ENCODE data around the gene ERBB2. TPM values are rescaled to one million over a fixed set of nuclear protein-coding genes. Genes with fewer than 3 reads are reported as not detected.

Gene ERBB2
- total and polyA plus RNA-seq, 2 of the 8 experiments (the other 6 are each of a cell fraction or from before 2014, with no cell fraction given): 183 to 394 TPM

GRCh38 chr17:39703913-39704312 is 4.0 kb downstream of the ERBB2 start:
- Histone ChIP-seq H3K27ac (ENCODE audit: low read depth, low read length) (no peak overlapping the region), H2BK12ac (ENCODE audit: low read depth, low read length) (no peak overlapping the region), H3K23me2 (ENCODE audit: low read depth, low read length) (peaks cover 13% of the 10 kb centered on the region), H3K9ac (replicated peaks in 1 of 4; ENCODE audit: extremely low read depth in 1 of 4, low read depth in 3 of 4, low read length in 3 of 4) (no peak overlapping the region), H4K91ac (replicated peaks; ENCODE audit: insufficient read length, low read length) (no peak overlapping the region), H2BK5ac (ENCODE audit: low read depth, low read length) (peak overlapping the region; percentile 75; the same call in 1 of the 2 replicates), H3K4ac (replicated peaks; ENCODE audit: insufficient read length, low read depth, low read length) (no peak overlapping the region), H3K4me2 (ENCODE audit: insufficient read depth in 1 of 2, low read depth in 2 of 2, low read length in 2 of 2) (peak overlapping the region in 1 of 2 experiments; percentile 88; a peak in 2 of 4 replicates), H3K36me3 (ENCODE audit: control insufficient read depth in 2 of 4, insufficient read depth in 4 of 4, low read length in 3 of 4) (peaks cover 9 to 24% (median 16%) of the 10 kb centered on the region in 4 experiments), H3K23ac (ENCODE audit: insufficient read length) (no peak overlapping the region), H3K4me1 (replicated peaks in 1 of 4; ENCODE audit: control insufficient read depth in 3 of 4, insufficient read depth in 4 of 4, low read length in 3 of 4) (peaks cover 12 to 43% (median 26%) of the 10 kb centered on the region in 4 experiments), H2BK15ac (ENCODE audit: low read length) (0 out of 2 replicates have a peak overlapping the region, but pooled peaks have one; percentile 72), H2AFZ (ENCODE audit: low read length) (no peak overlapping the region), H4K8ac (ENCODE audit: extremely low read depth, insufficient read depth, low read length) (no peak overlapping the region), H3K79me2 (ENCODE audit: control insufficient read depth in 1 of 2, insufficient read depth in 2 of 2, low read length in 2 of 2) (peaks cover 42 to 98% of the 10 kb centered on the region in 2 experiments), H3K14ac (ENCODE audit: insufficient read length) (no peak overlapping the region), H3K56ac (replicated peaks; ENCODE audit: insufficient read length, low read depth, low read length) (no peak overlapping the region), H3K27me3 (replicated peaks in 1 of 4; ENCODE audit: control insufficient read depth in 3 of 4, extremely low read depth in 1 of 4, insufficient read depth in 3 of 4, low read length in 3 of 4) (no peaks in the 10 kb centered on the region), H4K5ac (ENCODE audit: insufficient read length, low read depth, low read length) (no peak overlapping the region), H3K18ac (ENCODE audit: extremely low read depth, low read length) (no peak overlapping the region; the same call in 1 of the 2 replicates), H2BK20ac (ENCODE audit: low read length) (no peak overlapping the region), H2BK120ac (replicated peaks; ENCODE audit: low read depth, low read length) (no peak overlapping the region), H2AK5ac (ENCODE audit: low read depth, low read length) (no peak overlapping the region), H3K4me3 (ENCODE audit: extremely low read depth in 1 of 4, insufficient read depth in 2 of 4, low read depth in 3 of 4, low read length in 4 of 4) (no peak overlapping the region), H4K20me1 (replicated peaks in 1 of 2; ENCODE audit: control insufficient read depth in 1 of 2, insufficient read depth in 2 of 2, low read length in 2 of 2) (peaks cover 25 to 32% of the 10 kb centered on the region in 2 experiments), H3K79me1 (ENCODE audit: low read depth, low read length) (peaks cover 22% of the 10 kb centered on the region), H3K9me3 (ENCODE audit: insufficient read depth in 2 of 2, low read depth in 1 of 2, low read length in 1 of 2) (no peaks in the 10 kb centered on the region)
- no peak for DNase-seq (ENCODE audit: low read depth in 1 of 2, low spot score in 2 of 2)
- FAIRE-seq: no peak
- TF ChIP-seq TAF1 (IDR thresholded peaks at IDR 0.05; ENCODE audit: low read depth, low read length) (no peak), CTCF (IDR thresholded peaks at IDR 0.05; ENCODE audit: control extremely low read depth in 1 of 3, insufficient read depth in 1 of 3, low read depth in 1 of 3, low read length in 3 of 3) (peak in 1 of 3 experiments; percentile 8; a peak in 1 of 4 replicates), SIX5 (IDR thresholded peaks at IDR 0.05; ENCODE audit: low read depth, low read length) (no peak)
- ChIA-PET CTCF (ENCODE audit: partially characterized antibody) (interaction anchor here (0.6 to 52.4 kb wide), 7 partner anchors 24 to 70 kb away, joined by 3 to 1885 read pairs (median 5); partner anchors contain the start of genes MIEN1, PPP1R1B and STARD3), POLR2A (ENCODE audit: partially characterized antibody) (interaction anchor here (1.0 to 38.1 kb wide), 7 partner anchors 11 to 70 kb away, joined by 4 to 708 read pairs (median 6); partner anchors contain the start of genes MIEN1, PGAP3, PNMT and TCAP)
- whole genome bisulfite sequencing, 2 experiments (ENCODE audit: extremely low coverage in 1 of 2, insufficient coverage in 1 of 2, insufficient read length in 1 of 2, insufficient replicate concordance in 2 of 2, low coverage in 1 of 2, low lambda C conversion rate in 2 of 2, missing lambda C conversion rate in 1 of 2): 93% methylated on average over 5 of the region's 5 CpGs; no CpG with 5 or more reads in 1 of the 2 experiments
